Lower lobe of right lung (tissue), 2 donors: ENCODE results near the gene TC2N. TPM values are rescaled to one million over a fixed set of nuclear protein-coding genes. Genes with fewer than 3 reads are reported as not detected.
"Not testable (repeated sequence)": the region's sequence is repeated elsewhere in the genome, so short reads cannot be mapped to it uniquely, and the experiment has no call there.

Experiments used
- ATAC-seq, 2 donors: fragments of 200-7000 bp; cut with Tn5 transposase; one replicate each; pipeline ENCODE4 v1.9.1; 2020 to 2022; ENCODE audit warnings: mild to moderate bottlenecking in 2 of 2, moderate library complexity in 2 of 2
- DNase-seq: peaks from one replicate; pipeline ENCODE4 v3.0.0-alpha.2; 2020
- H3K27ac ChIP-seq: fragments of 200-600 bp; one replicate; pipeline ENCODE4 v1.8.0; 2022
- H3K27me3 ChIP-seq: fragments of 200-600 bp; one replicate; pipeline ENCODE4 v1.8.0; 2022; ENCODE audit warnings: low read depth
- H3K36me3 ChIP-seq: fragments of 200-600 bp; one replicate; pipeline ENCODE4 v1.8.0; 2022; ENCODE audit warnings: mild to moderate bottlenecking
- H3K4me1 ChIP-seq: fragments of 200-600 bp; one replicate; pipeline ENCODE4 v1.8.0; 2022
- H3K4me3 ChIP-seq: fragments of 200-600 bp; one replicate; pipeline ENCODE4 v1.8.0; 2022; ENCODE audit warnings: mild to moderate bottlenecking
- H3K9me3 ChIP-seq: fragments of 200-600 bp; one replicate; pipeline ENCODE4 v1.8.0; 2022
- CTCF ChIP-seq: fragments of 200-600 bp; IDR thresholded peaks from one replicate; pipeline ENCODE4 v1.8.0; 2022; ENCODE audit warnings: antibody characterized with exemption, mild to moderate bottlenecking
- intact Hi-C: fragments of 100-400 bp; cut with DNase I; formaldehyde crosslinking; loops from one replicate; pipeline ENCODE4 v1.11.0; 2022
- total RNA-seq: library from RNA; stranded (reverse); fragmentation: NEBNext Ultra II Directional; extraction: Animal tissue kit (Norgen Biotek cat#: 25700); gene quantifications from one replicate; pipeline ENCODE4 v1.2.1, GENCODE V29; 2021
- donor health status: DM: no; HTN: yes; CAD: no; lungs with severe emphysema.

TC2N gene
- total RNA-seq, 1 donor from 2014 or later, result 53.1 TPM

GRCh38 chr14:91814317-91814716, 53.0 kb downstream of the TC2N start:
- H3K27me3 ChIP-seq, result no peaks in the 10 kb centered on the region
- no peak overlapping the region for H3K27ac ChIP-seq
- H3K4me3 ChIP-seq, result no peak overlapping the region
- H3K36me3 ChIP-seq, result peaks cover 6% of the 10 kb centered on the region
- no peaks in the 10 kb centered on the region for H3K9me3 ChIP-seq
- DNase-seq (no peak), ATAC-seq (no peak)
- intact Hi-C loops, result no loop called here
- no peaks in the 10 kb centered on the region for H3K4me1 ChIP-seq
- no peak for TF ChIP-seq CTCF

GRCh38 chr14:91810699-91811098, 56.6 kb downstream of the TC2N start:
- intact Hi-C loops, result no loop called here
- no peak for TF ChIP-seq CTCF

DNA sequence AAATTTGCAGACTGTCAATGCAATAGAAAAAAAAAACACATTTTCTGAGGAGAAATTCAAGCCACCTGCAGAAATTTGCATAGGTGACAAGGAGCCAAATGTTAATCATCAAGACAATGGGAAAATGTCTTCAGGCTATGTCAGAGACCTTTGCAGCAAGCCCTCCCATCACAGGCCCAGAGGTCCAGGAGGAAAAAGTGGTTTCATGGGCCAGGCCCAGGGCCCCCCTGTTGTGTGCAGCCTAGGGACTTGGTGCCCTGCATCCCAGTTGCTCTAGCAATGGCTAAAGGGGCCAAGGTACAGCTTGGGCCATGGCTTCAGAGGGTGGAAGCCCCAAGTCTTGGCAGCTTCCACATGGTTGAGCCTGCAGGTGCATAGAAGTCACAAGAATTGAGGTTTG, 60.6 kb downstream of the TC2N start:
- Histone ChIP-seq H3K27me3 (no peaks in the 10 kb centered on the region), H3K4me3 (no peak overlapping the region), H3K4me1 (no peaks in the 10 kb centered on the region), H3K36me3 (peaks cover 13% of the 10 kb centered on the region), H3K9me3 (peaks cover 18% of the 10 kb centered on the region), H3K27ac (no peak overlapping the region)
- no peak for TF ChIP-seq CTCF
- no peak for DNase-seq
- no peak for ATAC-seq
- intact Hi-C loops, result no loop called here

More at GRCh38 chr14:91810699-91811098, 56.6 kb downstream of the TC2N start:
- DNase-seq (no peak), ATAC-seq (no peak)
- Histone ChIP-seq H3K27me3 (no peaks in the 10 kb centered on the region), H3K9me3 (peaks cover 17% of the 10 kb centered on the region), H3K27ac (no peak overlapping the region), H3K4me1 (no peaks in the 10 kb centered on the region), H3K4me3 (no peak overlapping the region), H3K36me3 (peaks cover 15% of the 10 kb centered on the region)

DNA sequence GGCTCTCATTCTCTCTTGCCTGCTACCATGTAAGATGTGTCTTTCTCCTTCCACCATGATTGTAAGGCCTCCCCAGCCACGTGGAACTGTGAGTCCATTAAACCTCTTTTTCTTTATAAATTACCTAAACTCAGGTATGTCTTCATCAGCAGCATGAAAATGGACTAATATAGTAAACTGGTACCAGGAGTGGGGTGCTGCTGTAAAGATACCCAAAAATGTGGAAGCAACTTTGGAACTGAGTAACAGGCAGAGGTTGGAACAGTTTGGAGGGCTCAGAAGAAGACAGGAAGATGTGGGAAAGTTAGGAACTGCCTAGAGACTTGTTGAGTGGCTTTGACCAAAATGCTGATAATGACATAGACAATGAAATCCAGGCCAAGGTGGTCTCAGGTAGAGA, 61.2 kb downstream of the TC2N start:
- intact Hi-C loops, DNase-seq, H3K4me1 ChIP-seq, ATAC-seq, H3K27ac ChIP-seq, H3K36me3 ChIP-seq, H3K4me3 ChIP-seq, H3K27me3 ChIP-seq: not testable (repeated sequence)
- H3K9me3 ChIP-seq, result peaks cover 18% of the 10 kb centered on the region

- H3K4me3 ChIP-seq, result no peak overlapping the region
- H3K4me1 ChIP-seq, result no peaks in the 10 kb centered on the region
- H3K27me3 ChIP-seq, result no peaks in the 10 kb centered on the region
- ATAC-seq (no peak), DNase-seq (no peak)
- H3K36me3 ChIP-seq, result peaks cover 10% of the 10 kb centered on the region
- H3K27ac ChIP-seq, result no peak overlapping the region
- TF ChIP-seq CTCF, result no peak
- intact Hi-C loops, result no loop called here
- peaks cover 18% of the 10 kb centered on the region for H3K9me3 ChIP-seq
These were observed 61.7 kb downstream of the TC2N start for GRCh38 chr14:91805659-91806058.

- no peak for ATAC-seq
- H3K4me3 ChIP-seq, result no peak overlapping the region
- TF ChIP-seq CTCF, result no peak
- H3K4me1 ChIP-seq, result no peaks in the 10 kb centered on the region
- intact Hi-C loops, result no loop called here
- no peak for DNase-seq
- H3K9me3 ChIP-seq, result peaks cover 7% of the 10 kb centered on the region
- no peak overlapping the region for H3K27ac ChIP-seq
- no peaks in the 10 kb centered on the region for H3K27me3 ChIP-seq
- peaks cover 2% of the 10 kb centered on the region for H3K36me3 ChIP-seq
These were observed 66.0 kb downstream of the TC2N start for GRCh38 chr14:91801358-91801757.
